ENCODE data around the gene DLG2. TPM values are rescaled to one million over a fixed set of nuclear protein-coding genes. Genes with fewer than 3 reads are reported as not detected.

The DLG2 gene
- total RNA-seq, 2 experiments from 2014 or later, result 6.9 to 8.2 TPM

DNA sequence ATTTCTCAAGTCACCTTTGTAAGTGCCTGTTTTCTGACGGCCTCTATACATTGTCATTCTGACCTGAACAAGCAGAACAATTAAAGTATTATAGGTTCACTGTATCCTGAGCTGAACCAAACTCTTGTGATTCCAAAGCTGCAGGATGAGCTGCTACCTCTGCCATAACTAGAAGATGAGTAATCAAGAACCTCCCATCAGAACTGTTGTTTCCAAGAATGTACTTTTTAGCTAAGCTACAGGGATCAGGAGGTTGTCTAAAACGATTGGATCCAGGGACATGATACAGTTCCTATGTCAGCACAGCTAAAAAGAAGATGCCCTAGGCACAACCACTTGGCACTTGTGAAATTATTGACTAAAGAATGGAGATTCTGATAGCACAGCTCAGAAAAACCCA is 2052.6 kb downstream of the DLG2 start:
- no peak for TF ChIP-seq EZH2phosphoT487 (IDR thresholded peaks at IDR 0.05; ENCODE audit: borderline replicate concordance, low read depth, low read length)
- TF ChIP-seq, protein P1, sequence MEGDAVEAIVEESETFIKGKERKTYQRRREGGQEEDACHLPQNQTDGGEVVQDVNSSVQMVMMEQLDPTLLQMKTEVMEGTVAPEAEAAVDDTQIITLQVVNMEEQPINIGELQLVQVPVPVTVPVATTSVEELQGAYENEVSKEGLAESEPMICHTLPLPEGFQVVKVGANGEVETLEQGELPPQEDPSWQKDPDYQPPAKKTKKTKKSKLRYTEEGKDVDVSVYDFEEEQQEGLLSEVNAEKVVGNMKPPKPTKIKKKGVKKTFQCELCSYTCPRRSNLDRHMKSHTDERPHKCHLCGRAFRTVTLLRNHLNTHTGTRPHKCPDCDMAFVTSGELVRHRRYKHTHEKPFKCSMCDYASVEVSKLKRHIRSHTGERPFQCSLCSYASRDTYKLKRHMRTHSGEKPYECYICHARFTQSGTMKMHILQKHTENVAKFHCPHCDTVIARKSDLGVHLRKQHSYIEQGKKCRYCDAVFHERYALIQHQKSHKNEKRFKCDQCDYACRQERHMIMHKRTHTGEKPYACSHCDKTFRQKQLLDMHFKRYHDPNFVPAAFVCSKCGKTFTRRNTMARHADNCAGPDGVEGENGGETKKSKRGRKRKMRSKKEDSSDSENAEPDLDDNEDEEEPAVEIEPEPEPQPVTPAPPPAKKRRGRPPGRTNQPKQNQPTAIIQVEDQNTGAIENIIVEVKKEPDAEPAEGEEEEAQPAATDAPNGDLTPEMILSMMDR (conservative IDR thresholded peaks at IDR 0.05; ENCODE audit: low read length), result no peak
- Histone ChIP-seq H3K4me3 (ENCODE audit: low read depth, low read length, poor library complexity, severe bottlenecking) (no peak overlapping the region), H3K9me2 (ENCODE audit: insufficient read depth, low read length) (no peaks in the 10 kb centered on the region), H3K4me2 (ENCODE audit: low read length) (no peak overlapping the region), H2AFZ (ENCODE audit: low read length) (no peak overlapping the region), H3K27ac (ENCODE audit: low read depth, low read length, poor library complexity, severe bottlenecking) (no peak overlapping the region), H3K79me2 (ENCODE audit: insufficient read depth, low read depth, low read length) (no peaks in the 10 kb centered on the region), H4K20me1 (ENCODE audit: insufficient read depth, low read length) (no peaks in the 10 kb centered on the region), H3K4me1 (ENCODE audit: insufficient read depth, low read length, poor library complexity, severe bottlenecking) (no peaks in the 10 kb centered on the region), H3K9me3 (ENCODE audit: low read length) (no peaks in the 10 kb centered on the region), H3K36me3 (ENCODE audit: insufficient read depth, low read length) (no peaks in the 10 kb centered on the region)
- CTCF ChIA-PET (ENCODE audit: unreplicated experiment), result no interaction called here
- intact Hi-C loops (cut with micrococcal nuclease; ENCODE audit: unreplicated experiment), result no loop called here
- DNase-seq (ENCODE audit: low spot score), result no peak
- no TSS peak for BruUV-seq (replicated peaks)
- POLR2A ChIA-PET, result no interaction called here

DNA sequence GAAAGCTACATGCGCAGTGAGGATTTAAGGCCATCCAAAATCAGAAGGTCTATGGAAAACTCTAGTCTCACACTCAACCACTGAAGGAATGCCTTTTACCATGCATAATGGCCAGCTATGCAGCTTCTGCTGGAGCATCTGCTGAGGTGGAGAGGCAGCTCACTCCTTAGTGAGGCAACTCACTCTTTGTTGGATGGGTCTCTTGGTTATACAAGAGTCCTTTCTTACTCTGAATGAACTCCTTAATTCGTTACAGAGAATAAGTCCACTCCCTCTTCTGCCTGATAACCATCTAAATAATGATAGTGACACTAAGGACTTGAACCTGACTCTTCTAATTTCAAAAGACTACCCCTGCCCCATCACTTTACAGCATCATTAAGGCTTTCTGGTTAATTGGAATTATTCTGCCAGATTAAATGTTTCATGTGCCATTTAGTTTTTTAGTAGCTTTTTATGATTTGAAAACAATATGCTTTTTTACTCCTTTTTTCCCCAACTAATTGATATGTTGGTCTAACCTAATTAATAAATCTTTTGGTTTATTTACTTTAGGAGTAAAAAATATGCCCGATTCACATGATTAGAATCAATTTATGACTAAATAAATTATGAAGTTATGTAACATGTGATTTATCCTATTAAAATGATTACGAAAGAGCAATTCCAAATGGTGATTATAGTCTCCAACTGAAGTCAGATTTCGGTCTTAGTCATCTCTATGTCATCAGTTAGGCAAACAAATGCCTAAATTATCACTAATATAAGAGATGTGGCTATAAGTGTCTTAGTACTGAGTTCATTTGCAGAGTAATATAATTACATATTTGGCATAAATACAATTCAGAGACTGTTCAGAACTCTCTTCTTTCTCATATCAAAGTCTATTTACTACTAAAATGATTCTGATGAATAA is 2054.3 kb downstream of the DLG2 start:
- H3K27ac ChIP-seq (ENCODE audit: low read depth, low read length, poor library complexity, severe bottlenecking), result no peak overlapping the region
- no peaks in the 10 kb centered on the region for H3K9me2 ChIP-seq (ENCODE audit: insufficient read depth, low read length)
- POLR2A ChIA-PET, result interaction anchor here (0.6 kb wide), 1 partner anchor 18 kb away, joined by 3 read pairs; no protein-coding TSS in a partner anchor
- H3K4me3 ChIP-seq (ENCODE audit: low read depth, low read length, poor library complexity, severe bottlenecking), result no peak overlapping the region
- H2AFZ ChIP-seq (ENCODE audit: low read length), result no peak overlapping the region
- TF ChIP-seq, protein P1 (conservative IDR thresholded peaks at IDR 0.05; ENCODE audit: low read length), result no peak
- no peak for TF ChIP-seq EZH2phosphoT487 (IDR thresholded peaks at IDR 0.05; ENCODE audit: borderline replicate concordance, low read depth, low read length)
- CTCF ChIA-PET (ENCODE audit: unreplicated experiment), result no interaction called here
- intact Hi-C loops (cut with micrococcal nuclease; ENCODE audit: unreplicated experiment), result no loop called here
- H3K79me2 ChIP-seq (ENCODE audit: insufficient read depth, low read depth, low read length), result no peaks in the 10 kb centered on the region
- DNase-seq (ENCODE audit: low spot score), result no peak
- H3K9me3 ChIP-seq (ENCODE audit: low read length), result no peaks in the 10 kb centered on the region
- no peaks in the 10 kb centered on the region for H3K36me3 ChIP-seq (ENCODE audit: insufficient read depth, low read length)
- no peaks in the 10 kb centered on the region for H4K20me1 ChIP-seq (ENCODE audit: insufficient read depth, low read length)
- no peak overlapping the region for H3K4me2 ChIP-seq (ENCODE audit: low read length)
- BruUV-seq (replicated peaks), result no TSS peak
- no peaks in the 10 kb centered on the region for H3K4me1 ChIP-seq (ENCODE audit: insufficient read depth, low read length, poor library complexity, severe bottlenecking)

DNA sequence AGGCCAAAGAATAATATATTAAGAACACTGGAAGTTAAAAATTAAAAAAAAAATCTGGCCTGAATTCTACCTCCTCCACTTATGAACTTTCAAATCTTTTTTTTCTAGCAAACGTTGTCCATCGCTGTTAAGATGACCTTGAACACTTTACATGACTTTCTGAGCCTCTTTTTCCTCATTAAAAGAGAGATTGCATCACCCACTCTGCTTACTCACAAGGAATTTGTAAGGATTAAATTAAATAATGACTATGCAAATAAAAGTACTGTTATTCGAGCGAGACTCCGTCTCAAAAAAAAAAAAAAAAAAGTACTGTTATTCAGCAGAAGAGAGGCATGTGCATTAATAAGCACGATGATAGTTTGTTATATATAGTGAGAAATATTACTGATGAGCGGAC is 2055.8 kb downstream of the DLG2 start:
- H2AFZ ChIP-seq (ENCODE audit: low read length), result no peak overlapping the region
- ChIA-PET POLR2A (no interaction called here), CTCF (ENCODE audit: unreplicated experiment) (no interaction called here)
- H3K4me3 ChIP-seq (ENCODE audit: low read depth, low read length, poor library complexity, severe bottlenecking), result no peak overlapping the region
- H3K4me2 ChIP-seq (ENCODE audit: low read length), result no peak overlapping the region
- intact Hi-C loops (cut with micrococcal nuclease; ENCODE audit: unreplicated experiment), result no loop called here
- TF ChIP-seq, protein P1 (conservative IDR thresholded peaks at IDR 0.05; ENCODE audit: low read length), result no peak
- TF ChIP-seq EZH2phosphoT487 (IDR thresholded peaks at IDR 0.05; ENCODE audit: borderline replicate concordance, low read depth, low read length), result no peak
- DNase-seq (ENCODE audit: low spot score), result no peak
- no peak overlapping the region for H3K27ac ChIP-seq (ENCODE audit: low read depth, low read length, poor library complexity, severe bottlenecking)
- no peaks in the 10 kb centered on the region for H3K9me3 ChIP-seq (ENCODE audit: low read length)
- H3K79me2 ChIP-seq (ENCODE audit: insufficient read depth, low read depth, low read length), result no peaks in the 10 kb centered on the region
- no TSS peak for BruUV-seq (replicated peaks)
- H3K9me2 ChIP-seq (ENCODE audit: insufficient read depth, low read length), result no peaks in the 10 kb centered on the region
- H3K36me3 ChIP-seq (ENCODE audit: insufficient read depth, low read length), result no peaks in the 10 kb centered on the region
- no peaks in the 10 kb centered on the region for H3K4me1 ChIP-seq (ENCODE audit: insufficient read depth, low read length, poor library complexity, severe bottlenecking)
- H4K20me1 ChIP-seq (ENCODE audit: insufficient read depth, low read length), result no peaks in the 10 kb centered on the region
